ENCODE data around the gene PCSK1N.
"Not testable (repeated sequence)": the region's sequence is repeated elsewhere in the genome, so short reads cannot be mapped to it uniquely, and the experiment has no call there.

Gene PCSK1N

GRCh38 chrX:48835524-48836329 lies at the start of gene PCSK1N:
Gene PCSK1N (minus strand): TSS chrX:48835610. CDS start chrX:48835532, 78 bp downstream.
- DNase-seq (ENCODE audit: low read depth) = no peak
- TF ChIP-seq MYC (IDR thresholded peaks at IDR 0.05; ENCODE audit: low read depth, low read length) (no peak), CTCF (IDR thresholded peaks at IDR 0.05; ENCODE audit: low read depth, low read length) (no peak), POLR2A (IDR thresholded peaks at IDR 0.05; ENCODE audit: extremely low read depth, insufficient read length) (no peak)
- TF ChIP-seq, protein P1, sequence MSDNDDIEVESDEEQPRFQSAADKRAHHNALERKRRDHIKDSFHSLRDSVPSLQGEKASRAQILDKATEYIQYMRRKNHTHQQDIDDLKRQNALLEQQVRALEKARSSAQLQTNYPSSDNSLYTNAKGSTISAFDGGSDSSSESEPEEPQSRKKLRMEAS (IDR thresholded peaks at IDR 0.05; ENCODE audit: low read depth, low read length) = no peak
- no peak within 1 kb of the TSS for H3K4me3 ChIP-seq (ENCODE audit: low read depth, low read length)

- no peak for DNase-seq (ENCODE audit: low read depth)
- H3K4me3 ChIP-seq (ENCODE audit: low read depth, low read length) = no peak overlapping the region
- TF ChIP-seq CTCF (IDR thresholded peaks at IDR 0.05; ENCODE audit: low read depth, low read length) = no peak
- TF ChIP-seq, protein P1 (IDR thresholded peaks at IDR 0.05; ENCODE audit: low read depth, low read length) = no peak
- TF ChIP-seq POLR2A (IDR thresholded peaks at IDR 0.05; ENCODE audit: extremely low read depth, insufficient read length) = no peak
- TF ChIP-seq MYC (IDR thresholded peaks at IDR 0.05; ENCODE audit: low read depth, low read length) = no peak
These were observed 48.3 kb upstream of the PCSK1N start for GRCh38 chrX:48883729-48884128.

DNA sequence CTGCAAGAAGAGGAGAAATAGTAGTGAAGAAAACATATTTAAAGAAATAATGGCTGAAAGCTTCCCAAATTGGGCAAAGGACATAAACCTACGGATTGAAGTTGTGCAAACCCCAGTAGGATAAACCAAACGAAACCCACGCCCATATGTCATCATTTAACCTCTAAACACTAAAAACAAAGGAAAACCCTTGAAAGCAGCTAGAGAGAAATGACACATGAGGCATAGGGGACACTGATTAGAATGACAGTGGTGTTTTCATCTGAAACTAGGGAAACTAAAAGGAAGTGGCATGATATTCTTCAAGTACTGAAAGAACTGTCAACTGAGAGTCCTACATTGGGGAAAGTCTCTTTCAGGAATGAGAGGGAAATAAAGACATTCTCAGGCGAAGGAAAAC lies 41.5 kb upstream of the PCSK1N start:
- not testable (repeated sequence) for DNase-seq (ENCODE audit: low read depth); H3K4me3 ChIP-seq (ENCODE audit: low read depth, low read length)

GRCh38 chrX:48872017-48872416 lies 36.6 kb upstream of the PCSK1N start:
- H3K4me3 ChIP-seq (ENCODE audit: low read depth, low read length); DNase-seq (ENCODE audit: low read depth): not testable (repeated sequence)

- DNase-seq (ENCODE audit: low read depth) = no peak
- TF ChIP-seq, protein P1 (IDR thresholded peaks at IDR 0.05; ENCODE audit: low read depth, low read length) = no peak
- TF ChIP-seq CTCF (IDR thresholded peaks at IDR 0.05; ENCODE audit: low read depth, low read length) (no peak), POLR2A (IDR thresholded peaks at IDR 0.05; ENCODE audit: extremely low read depth, insufficient read length) (no peak), MYC (IDR thresholded peaks at IDR 0.05; ENCODE audit: low read depth, low read length) (no peak)
- no peak overlapping the region for H3K4me3 ChIP-seq (ENCODE audit: low read depth, low read length)
These were observed 28.8 kb upstream of the PCSK1N start for GRCh38 chrX:48864210-48864609.

DNA sequence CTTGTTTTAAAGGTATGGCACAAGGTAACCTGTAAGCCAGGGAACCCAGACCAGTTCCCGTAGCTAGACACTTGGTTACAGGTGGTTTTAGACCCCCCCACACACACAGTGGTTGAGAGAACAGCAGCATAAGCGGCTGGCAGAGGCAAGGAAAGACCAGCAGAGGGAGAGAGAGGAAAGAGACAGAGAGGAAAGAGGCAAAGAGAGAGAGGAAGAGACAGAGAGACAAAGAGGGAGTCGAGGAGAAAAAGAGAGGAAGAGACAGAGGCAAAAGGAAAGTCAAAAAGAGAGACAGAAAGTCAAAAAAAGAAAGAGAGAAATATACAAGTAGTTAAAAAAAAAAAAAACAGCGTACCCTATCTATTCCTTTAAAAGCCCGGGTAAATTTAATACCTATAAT lies 19.5 kb upstream of the PCSK1N start:
- no peak for TF ChIP-seq POLR2A (IDR thresholded peaks at IDR 0.05; ENCODE audit: extremely low read depth, insufficient read length)
- TF ChIP-seq CTCF (IDR thresholded peaks at IDR 0.05; ENCODE audit: low read depth, low read length) = no peak
- TF ChIP-seq, protein P1 (IDR thresholded peaks at IDR 0.05; ENCODE audit: low read depth, low read length) = no peak
- no peak for TF ChIP-seq MYC (IDR thresholded peaks at IDR 0.05; ENCODE audit: low read depth, low read length)
- H3K4me3 ChIP-seq (ENCODE audit: low read depth, low read length) = no peak overlapping the region
- DNase-seq (ENCODE audit: low read depth) = peak; percentile 5

GRCh38 chrX:48854121-48854804 lies 18.9 kb upstream of the PCSK1N start:
- not testable (repeated sequence) for H3K4me3 ChIP-seq (ENCODE audit: low read depth, low read length); DNase-seq (ENCODE audit: low read depth)

- H3K4me3 ChIP-seq (ENCODE audit: low read depth, low read length); DNase-seq (ENCODE audit: low read depth): not testable (repeated sequence)
These were observed 18.1 kb upstream of the PCSK1N start for GRCh38 chrX:48853494-48853893.
